ENCODE data around the gene ARHGAP28.

DNA sequence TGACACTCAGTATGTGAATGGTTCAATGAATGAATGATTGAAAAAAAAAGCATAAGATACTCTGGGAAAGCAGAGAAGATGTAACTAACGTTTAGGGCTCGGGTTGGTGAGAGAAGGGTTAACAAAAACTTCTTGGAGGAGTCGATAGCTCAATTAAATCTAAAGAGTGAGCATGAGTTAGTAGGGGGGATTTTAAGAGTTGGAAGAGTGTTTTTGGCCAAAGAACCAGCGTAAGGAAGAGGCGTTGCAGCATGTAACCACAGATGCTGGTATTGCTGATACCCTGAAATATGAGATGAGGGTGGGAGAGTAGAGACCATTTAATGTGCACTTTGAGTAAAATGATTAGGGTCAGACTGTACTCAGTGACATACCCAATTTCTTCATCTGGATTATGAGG, 14.5 kb downstream of the ARHGAP28 start:
- TF ChIP-seq EP300 (IDR thresholded peaks at IDR 0.05), result no peak
- TF ChIP-seq POLR2A (IDR thresholded peaks at IDR 0.05), result no peak
- no peak for TF ChIP-seq CTCF (IDR thresholded peaks at IDR 0.05)
- no peak for TF ChIP-seq POLR2AphosphoS5 (IDR thresholded peaks at IDR 0.05)

Measured in upper lobe of left lung (tissue), 4 donors.